AG04450 (cell line): Measurements from ENCODE around the gene ARL2. TPM values are rescaled to one million over a fixed set of nuclear protein-coding genes. Genes with fewer than 3 reads are reported as not detected.
A peak's percentile ranks its signal among the peaks of the same experiment; 100 is the strongest.
"Not testable (repeated sequence)": the region's sequence is repeated elsewhere in the genome, so short reads cannot be mapped to it uniquely, and the experiment has no call there.

Source experiments
- CTCF ChIA-PET: fragments of 300-600, 350-600 bp; formaldehyde crosslinking; extraction: SDS; loops from one replicate; lab custom pipeline; 2022; ENCODE audit warnings: antibody characterized with exemption, inconsistent platforms; lab: Charles Lee
- POLR2A ChIA-PET: fragments of 350-600 bp; formaldehyde crosslinking; extraction: SDS; loops from one replicate; lab custom pipeline; 2021; ENCODE audit warnings: antibody characterized with exemption, inconsistent platforms; lab: Yijun Ruan, JAX
- DNase-seq: peaks from one replicate; pipeline ENCODE4 v3.0.0-alpha.2; 2011; ENCODE audit warnings: low read depth, low spot score
- H3K27ac ChIP-seq: one replicate; pipeline ENCODE4 v1.5.1; 2012; ENCODE audit warnings: low read depth, low read length, control low read depth
- H3K27me3 ChIP-seq: one replicate; pipeline ENCODE4 v1.6.0; 2012; ENCODE audit warnings: low read length; ENCODE audit not compliant: control insufficient read depth, insufficient read depth
- H3K4me3 ChIP-seq: 2 replicates; pipeline ENCODE4 v1.5.1; 2011; ENCODE audit warnings: mild to moderate bottlenecking, low read depth, low read length, control low read depth
- H3K9me3 ChIP-seq: 2 replicates; pipeline ENCODE4 v1.5.1; 2012; ENCODE audit warnings: low read length; ENCODE audit not compliant: control insufficient read depth, insufficient read depth
- CTCF ChIP-seq: IDR thresholded peaks from 2 replicates; pipeline ENCODE4 v1.5.1; 2011; ENCODE audit warnings: low read depth, low read length, control low read depth, inconsistent platforms
- polyA plus RNA-seq: library from polyadenylated mRNA; depleted of rRNA; stranded (reverse); fragments of >200 nt; gene quantifications from 2 replicates; pipeline ENCODE4 v1.2.3, GENCODE V29; 2011

Gene ARL2
- polyA plus RNA-seq, 1 experiment, result 60.7 TPM

- no peaks in the 10 kb centered on the region for H3K27me3 ChIP-seq
- ChIA-PET CTCF (interaction anchor here (1.0 to 2.0 kb wide), 2 partner anchors 10 to 151 kb away, joined by 3 to 7 read pairs; no protein-coding TSS in a partner anchor), POLR2A (no interaction called here)
- no peak for DNase-seq
- TF ChIP-seq CTCF, result no peak
- no peaks in the 10 kb centered on the region for H3K9me3 ChIP-seq
- H3K27ac ChIP-seq, result no peak overlapping the region
- H3K4me3 ChIP-seq, result no peak overlapping the region
These were observed 15.8 kb upstream of the ARL2 start for GRCh38 chr11:64998141-64998540.

DNA sequence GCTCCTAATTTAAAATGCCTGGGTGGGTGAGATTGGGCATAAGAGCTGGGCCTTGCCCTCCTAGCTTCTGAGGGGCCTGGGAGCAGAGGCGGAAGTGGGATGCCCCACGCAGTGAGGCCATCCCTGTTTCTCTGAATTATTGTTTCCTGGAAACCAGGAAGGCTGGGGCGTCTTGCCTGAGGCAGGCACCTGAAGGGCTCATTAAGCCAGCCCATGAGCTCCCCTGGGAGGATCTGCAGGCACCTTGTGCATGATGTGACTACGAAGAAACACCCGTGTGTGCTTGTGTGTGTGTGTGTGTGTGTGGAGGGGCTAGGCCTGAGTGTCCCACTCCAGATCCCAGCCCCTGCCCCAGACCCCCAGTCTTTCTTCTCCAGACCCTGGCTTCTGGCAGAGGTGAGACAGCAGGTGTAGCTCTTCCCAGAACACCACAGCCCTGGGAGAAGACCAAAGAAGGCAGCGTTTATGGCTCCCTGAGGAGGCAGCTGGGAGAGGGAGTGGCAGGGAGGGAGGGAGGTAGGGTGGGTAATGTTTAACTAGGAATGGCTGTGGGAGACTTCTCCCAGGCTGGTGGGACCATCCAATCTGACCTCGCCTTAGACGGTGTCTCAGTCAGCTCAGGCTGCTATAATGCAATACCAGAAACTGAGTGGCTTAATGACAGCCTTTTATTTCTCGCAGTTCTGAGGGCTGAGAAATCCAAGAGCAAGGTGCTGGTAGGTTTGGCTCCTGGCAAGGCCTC lies 15.1 kb upstream of the ARL2 start:
- no peak overlapping the region for H3K4me3 ChIP-seq
- DNase-seq, result no peak
- POLR2A ChIA-PET, result no interaction called here
- CTCF ChIA-PET, result interaction anchor here (0.7 to 1.4 kb wide), 3 partner anchors 10 to 15 kb away, joined by 3 to 8 read pairs (median 5); partner anchors contain the start of gene ARL2
- H3K27ac ChIP-seq, result peak overlapping the region; percentile 2
- TF ChIP-seq CTCF, result no peak
- no peaks in the 10 kb centered on the region for H3K9me3 ChIP-seq
- no peaks in the 10 kb centered on the region for H3K27me3 ChIP-seq

GRCh38 chr11:64999478-64999877 lies 14.5 kb upstream of the ARL2 start:
- DNase-seq, result no peak
- ChIA-PET CTCF (interaction anchor here (1.4 kb wide), 1 partner anchor 15 kb away, joined by 5 read pairs; the partner anchor contains the start of gene ARL2), POLR2A (no interaction called here)
- Histone ChIP-seq H3K9me3 (no peaks in the 10 kb centered on the region), H3K4me3 (no peak overlapping the region), H3K27ac (no peak overlapping the region), H3K27me3 (no peaks in the 10 kb centered on the region)
- TF ChIP-seq CTCF, result no peak

DNA sequence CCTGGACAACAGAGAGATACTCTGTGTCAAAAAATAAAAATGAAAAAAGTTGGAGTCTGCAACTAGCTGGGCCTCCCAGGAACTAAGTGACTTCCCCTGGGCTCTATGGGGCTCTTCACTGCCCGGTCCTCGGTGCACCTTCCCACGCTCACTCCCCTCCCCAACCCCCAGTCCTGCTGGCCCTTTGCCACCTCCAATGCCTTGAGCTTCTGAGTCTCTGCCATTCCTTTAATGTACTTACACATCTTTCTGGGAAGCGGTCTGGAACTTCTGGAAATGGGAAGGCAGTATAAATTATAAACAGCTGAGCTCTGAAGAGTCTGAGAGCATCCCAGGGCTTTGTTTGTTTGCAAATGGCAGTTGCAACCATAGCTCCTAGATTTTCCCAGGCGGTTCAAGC lies 11.3 kb upstream of the ARL2 start:
- DNase-seq, result no peak
- no peak for TF ChIP-seq CTCF
- Histone ChIP-seq H3K4me3 (no peak overlapping the region), H3K9me3 (no peaks in the 10 kb centered on the region), H3K27me3 (no peaks in the 10 kb centered on the region), H3K27ac (no peak overlapping the region)
- ChIA-PET POLR2A (no interaction called here), CTCF (interaction anchor here (0.8 to 1.3 kb wide), 3 partner anchors 9 to 11 kb away, joined by 3 to 8 read pairs (median 6); partner anchors contain the start of gene ARL2)

DNA sequence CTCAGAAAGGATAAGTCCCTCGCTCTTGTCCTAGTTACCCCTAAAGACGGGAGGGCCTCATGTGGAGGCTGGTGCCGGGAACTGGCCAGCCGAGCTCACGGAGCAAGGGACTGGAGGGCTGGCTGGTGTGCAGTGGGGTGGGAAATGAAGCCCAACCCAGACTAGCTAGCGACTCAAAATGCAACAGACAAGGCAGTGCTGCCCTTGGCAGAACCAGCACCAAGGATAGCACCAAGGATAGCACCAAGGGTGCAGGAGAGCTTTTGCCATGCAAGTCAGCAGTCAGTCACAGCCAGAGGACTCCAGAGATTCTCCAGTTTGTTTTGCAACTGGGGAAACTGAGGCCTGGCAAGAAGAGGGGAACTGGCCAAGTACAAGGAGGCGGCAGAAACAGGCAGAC lies 10.7 kb upstream of the ARL2 start:
- ChIA-PET POLR2A (no interaction called here), CTCF (interaction anchor here (0.6 to 1.3 kb wide), 4 partner anchors 8 to 120 kb away, joined by 3 to 8 read pairs (median 4); partner anchors contain the start of gene ARL2)
- no peak overlapping the region for H3K4me3 ChIP-seq
- DNase-seq, result no peak
- H3K9me3 ChIP-seq, result no peaks in the 10 kb centered on the region
- H3K27ac ChIP-seq, result no peak overlapping the region
- H3K27me3 ChIP-seq, result no peaks in the 10 kb centered on the region
- no peak for TF ChIP-seq CTCF

- POLR2A ChIA-PET, H3K27ac ChIP-seq, DNase-seq, H3K9me3 ChIP-seq, H3K4me3 ChIP-seq, H3K27me3 ChIP-seq: not testable (repeated sequence)
- CTCF ChIA-PET, result interaction anchor here (1.1 kb wide), 1 partner anchor 9 kb away, joined by 6 read pairs; no protein-coding TSS in a partner anchor
These were observed 10.0 kb upstream of the ARL2 start for GRCh38 chr11:65003968-65004367.
